ENCODE results near the gene MYLK2.

MYLK2 gene

GRCh38 chr20:31858760-31859083, 39.6 kb downstream of the MYLK2 start:
- peak overlapping the region; percentile 24 for H3K4me2 ChIP-seq (ENCODE audit: low read length)
- no peak overlapping the region for H3K9ac ChIP-seq
- H2AFZ ChIP-seq: no peak overlapping the region
- no peaks in the 10 kb centered on the region for H3K79me2 ChIP-seq
- H3K27me3 ChIP-seq (ENCODE audit: control insufficient read depth, insufficient read depth, low read length): no peaks in the 10 kb centered on the region
- no peaks in the 10 kb centered on the region for H3K9me3 ChIP-seq (ENCODE audit: control insufficient read depth, low read length)
- peaks cover 42% of the 10 kb centered on the region for H3K4me1 ChIP-seq
- H3K36me3 ChIP-seq (ENCODE audit: control insufficient read depth, insufficient read depth, low read length): no peaks in the 10 kb centered on the region
- peak overlapping the region; percentile 97 for H3K27ac ChIP-seq
- H3K4me3 ChIP-seq (ENCODE audit: low read depth, low read length): peak overlapping the region; percentile 3
- no peak for TF ChIP-seq CTCF (IDR thresholded peaks at IDR 0.05)

- no peak for TF ChIP-seq CTCF (IDR thresholded peaks at IDR 0.05)
- Histone ChIP-seq H3K9ac (peak overlapping the region; percentile 13), H3K36me3 (ENCODE audit: control insufficient read depth, insufficient read depth, low read length) (no peaks in the 10 kb centered on the region), H3K9me3 (ENCODE audit: control insufficient read depth, low read length) (no peaks in the 10 kb centered on the region), H3K4me2 (ENCODE audit: low read length) (peak overlapping the region; percentile 90), H3K4me3 (ENCODE audit: low read depth, low read length) (peak overlapping the region; percentile 68), H3K4me1 (peaks cover 42% of the 10 kb centered on the region), H3K79me2 (no peaks in the 10 kb centered on the region), H3K27me3 (ENCODE audit: control insufficient read depth, insufficient read depth, low read length) (no peaks in the 10 kb centered on the region), H2AFZ (no peak overlapping the region), H3K27ac (peak overlapping the region; percentile 97)
These were observed 40.3 kb downstream of the MYLK2 start for GRCh38 chr20:31859266-31859997.

GRCh38 chr20:31859998-31860380, 40.8 kb downstream of the MYLK2 start:
- Histone ChIP-seq H3K9ac (no peak overlapping the region), H3K36me3 (ENCODE audit: control insufficient read depth, insufficient read depth, low read length) (no peaks in the 10 kb centered on the region), H3K27me3 (ENCODE audit: control insufficient read depth, insufficient read depth, low read length) (no peaks in the 10 kb centered on the region), H3K9me3 (ENCODE audit: control insufficient read depth, low read length) (no peaks in the 10 kb centered on the region), H2AFZ (peak overlapping the region; percentile 5), H3K4me3 (ENCODE audit: low read depth, low read length) (peak overlapping the region; percentile 68), H3K4me1 (peaks cover 39% of the 10 kb centered on the region), H3K27ac (peak overlapping the region; percentile 97), H3K79me2 (no peaks in the 10 kb centered on the region), H3K4me2 (ENCODE audit: low read length) (peak overlapping the region; percentile 90)
- no peak for TF ChIP-seq CTCF (IDR thresholded peaks at IDR 0.05)

GRCh38 chr20:31860390-31861134, 41.4 kb downstream of the MYLK2 start:
- no peak for TF ChIP-seq CTCF (IDR thresholded peaks at IDR 0.05)
- Histone ChIP-seq H3K9me3 (ENCODE audit: control insufficient read depth, low read length) (no peaks in the 10 kb centered on the region), H3K27me3 (ENCODE audit: control insufficient read depth, insufficient read depth, low read length) (no peaks in the 10 kb centered on the region), H3K36me3 (ENCODE audit: control insufficient read depth, insufficient read depth, low read length) (no peaks in the 10 kb centered on the region), H3K4me1 (peaks cover 39% of the 10 kb centered on the region), H3K9ac (peak overlapping the region; percentile 47), H3K4me3 (ENCODE audit: low read depth, low read length) (peak overlapping the region; percentile 68), H3K27ac (peak overlapping the region; percentile 97), H2AFZ (peak overlapping the region; percentile 76), H3K79me2 (no peaks in the 10 kb centered on the region), H3K4me2 (ENCODE audit: low read length) (peak overlapping the region; percentile 90)

GRCh38 chr20:31861135-31861384, 41.9 kb downstream of the MYLK2 start:
- Histone ChIP-seq H3K4me1 (peaks cover 39% of the 10 kb centered on the region), H3K36me3 (ENCODE audit: control insufficient read depth, insufficient read depth, low read length) (no peaks in the 10 kb centered on the region), H3K9me3 (ENCODE audit: control insufficient read depth, low read length) (no peaks in the 10 kb centered on the region), H3K4me2 (ENCODE audit: low read length) (peak overlapping the region; percentile 90), H3K27ac (peak overlapping the region; percentile 97), H3K4me3 (ENCODE audit: low read depth, low read length) (peak overlapping the region; percentile 68), H3K9ac (peak overlapping the region; percentile 47), H3K27me3 (ENCODE audit: control insufficient read depth, insufficient read depth, low read length) (no peaks in the 10 kb centered on the region), H2AFZ (peak overlapping the region; percentile 76), H3K79me2 (no peaks in the 10 kb centered on the region)
- TF ChIP-seq CTCF (IDR thresholded peaks at IDR 0.05): no peak
